ENCODE data around the gene SCGB2B2.

SCGB2B2 gene

DNA sequence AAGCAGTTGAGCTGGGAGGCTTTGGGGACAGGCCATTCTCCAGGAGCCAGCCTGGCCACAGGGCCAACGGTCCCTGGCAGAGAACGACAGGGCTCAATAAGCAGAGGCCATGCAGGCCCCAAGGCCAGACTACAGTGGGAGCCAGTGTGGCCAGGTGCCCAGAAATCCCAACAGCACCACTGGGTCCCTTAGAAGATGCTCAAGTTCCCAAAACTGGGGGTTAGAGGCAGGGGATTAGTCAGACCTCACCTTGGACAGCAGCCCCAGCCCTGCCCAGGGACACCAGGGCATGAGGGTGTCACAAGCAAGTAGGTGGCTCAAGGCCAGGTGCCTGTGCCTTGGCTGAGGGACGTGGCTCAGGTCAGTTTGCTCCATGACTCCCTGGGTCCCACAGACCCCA lies 12.8 kb downstream of the SCGB2B2 start:
- DNase-seq (ENCODE audit: insufficient read length, low spot score) (no peak), FAIRE-seq (no peak)
- TF ChIP-seq CTCF (IDR thresholded peaks at IDR 0.05; ENCODE audit: insufficient read depth, missing control alignments): no peak

DNA sequence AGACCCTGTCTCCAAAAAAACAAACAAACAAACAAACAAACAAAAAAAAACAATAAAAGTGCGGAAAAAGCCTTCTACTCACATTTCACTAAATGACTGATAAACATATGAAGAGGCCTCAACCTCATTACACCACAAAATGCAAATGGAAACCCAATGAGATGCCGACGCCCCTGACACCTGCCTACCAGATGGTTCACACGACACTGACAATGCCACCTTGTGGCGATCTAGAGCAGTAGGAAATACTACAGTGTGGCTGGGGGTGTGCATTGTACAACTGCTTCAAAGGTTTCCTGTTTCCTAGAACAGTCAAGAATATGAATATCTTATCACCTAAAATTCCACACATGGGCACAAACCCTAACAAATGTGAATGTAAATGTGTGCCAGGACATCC lies 14.0 kb downstream of the SCGB2B2 start:
- TF ChIP-seq CTCF (IDR thresholded peaks at IDR 0.05; ENCODE audit: insufficient read depth, missing control alignments): peak; percentile 37
- FAIRE-seq (no peak), DNase-seq (ENCODE audit: insufficient read length, low spot score) (no peak)

DNA sequence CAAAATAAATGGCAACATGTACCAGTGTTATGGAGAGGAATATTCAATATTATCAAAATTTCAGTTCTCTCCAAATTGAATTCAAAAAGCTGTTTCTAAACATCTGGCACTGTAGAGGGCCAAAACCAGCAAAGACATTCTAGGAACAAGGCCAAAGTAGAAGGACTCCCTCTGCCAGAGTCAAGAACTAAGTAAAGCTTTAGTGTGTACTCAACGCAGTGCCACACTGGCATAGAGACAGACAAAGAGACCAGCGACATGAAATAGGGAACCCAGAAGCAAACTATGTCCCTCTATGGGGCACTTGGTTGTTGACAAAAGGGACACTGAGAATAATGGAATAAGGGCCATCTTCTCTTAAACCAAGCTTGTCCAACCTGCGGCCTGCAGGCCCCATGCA lies 15.6 kb downstream of the SCGB2B2 start:
- DNase-seq (ENCODE audit: insufficient read length, low spot score) (no peak), FAIRE-seq (no peak)
- TF ChIP-seq CTCF (IDR thresholded peaks at IDR 0.05; ENCODE audit: insufficient read depth, missing control alignments): no peak

- TF ChIP-seq CTCF (IDR thresholded peaks at IDR 0.05; ENCODE audit: insufficient read depth, missing control alignments): no peak
- FAIRE-seq: no peak
Observed at GRCh38 chr19:34655651-34656050, 21.3 kb downstream of the SCGB2B2 start.

DNA sequence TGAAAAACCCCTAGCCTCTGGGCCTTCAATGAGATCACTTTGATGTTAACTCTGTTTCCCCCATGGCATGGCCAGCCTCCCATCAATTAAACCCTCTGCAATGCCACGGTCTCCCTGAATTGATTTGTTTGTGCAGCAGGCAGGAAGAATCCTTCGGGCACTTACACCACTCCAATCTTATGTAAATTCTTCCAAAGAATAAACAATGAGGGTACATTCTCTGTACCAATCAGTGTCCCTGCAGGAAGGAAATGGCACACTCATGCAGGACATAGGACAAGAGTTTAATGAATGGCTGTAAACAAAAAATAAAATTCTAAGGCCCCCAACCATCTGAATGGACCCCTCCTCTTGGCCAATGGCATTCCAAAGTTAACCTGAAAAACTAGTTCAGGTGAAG lies 22.2 kb downstream of the SCGB2B2 start:
- no peak for TF ChIP-seq CTCF (IDR thresholded peaks at IDR 0.05; ENCODE audit: insufficient read depth, missing control alignments)
- DNase-seq (ENCODE audit: insufficient read length, low spot score): no peak
- no peak for FAIRE-seq

More at GRCh38 chr19:34655651-34656050, 21.3 kb downstream of the SCGB2B2 start:
- no peak for DNase-seq (ENCODE audit: insufficient read length, low spot score)

GRCh38 chr19:34651747-34652146 lies 25.2 kb downstream of the SCGB2B2 start:
- no peak for TF ChIP-seq CTCF (IDR thresholded peaks at IDR 0.05; ENCODE audit: insufficient read depth, missing control alignments)
- FAIRE-seq (no peak), DNase-seq (ENCODE audit: insufficient read length, low spot score) (no peak)

DNA sequence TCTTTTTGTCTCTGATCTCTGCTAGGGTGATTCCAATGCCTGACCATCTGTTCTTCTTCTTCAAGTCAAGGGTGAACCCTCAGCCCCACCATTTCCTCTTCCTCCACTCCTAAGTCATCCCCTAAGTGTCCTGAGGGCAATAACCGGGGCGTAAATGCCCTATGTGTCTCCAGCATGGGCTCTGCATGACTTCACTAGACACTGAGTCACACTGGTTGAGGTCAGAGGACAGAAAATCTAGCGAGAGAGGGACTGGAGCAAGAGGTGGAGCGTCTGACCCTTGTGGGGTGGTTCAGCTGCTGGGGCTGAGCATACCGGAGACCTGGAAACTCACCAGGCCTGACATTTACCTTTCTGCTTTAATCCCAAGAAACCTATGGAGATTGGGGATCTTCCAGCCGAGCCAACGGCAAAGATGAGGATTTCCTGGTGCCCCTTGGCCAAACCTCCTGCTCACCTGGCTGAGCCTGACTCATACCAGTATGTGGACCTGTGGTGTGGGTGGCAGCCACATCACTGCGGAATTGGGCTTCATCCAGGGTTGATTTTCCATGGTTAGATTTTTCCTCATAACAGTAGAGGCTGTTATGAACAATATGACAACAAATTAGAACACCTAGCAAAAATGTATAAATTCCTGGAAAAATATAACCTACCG lies 26.9 kb downstream of the SCGB2B2 start:
- FAIRE-seq (no peak), DNase-seq (ENCODE audit: insufficient read length, low spot score) (no peak)
- TF ChIP-seq CTCF (IDR thresholded peaks at IDR 0.05; ENCODE audit: insufficient read depth, missing control alignments): no peak
